CD4-positive, alpha-beta T cell (primary cell): ENCODE results near the gene RBM26. TPM values are rescaled to one million over a fixed set of nuclear protein-coding genes. Genes with fewer than 3 reads are reported as not detected.

Source experiments
- ATAC-seq: fragments of 200-7000 bp; cut with Tn5 transposase; one replicate; pipeline ENCODE4 v1.10.0; 2022; ENCODE audit warnings: mild to moderate bottlenecking; ENCODE audit not compliant: poor library complexity
- CTCF ChIA-PET: fragments of 350-600 bp; sonication (Branson Sonifier 250); formaldehyde crosslinking; loops from one replicate; lab custom pipeline; 2021; ENCODE audit warnings: antibody characterized with exemption, inconsistent platforms; lab: Charles Lee
- POLR2A ChIA-PET: fragments of 350-600 bp; sonication (Branson Sonifier 250); formaldehyde crosslinking; loops from one replicate; lab custom pipeline; 2021; ENCODE audit warnings: antibody characterized with exemption, inconsistent platforms; lab: Charles Lee
- DNase-seq, 14 experiments: peaks; one replicate each; pipeline ENCODE4 v3.0.0-alpha.2; 2013 to 2020; ENCODE audit warnings: mixed read lengths in 2 of 14
- H3K27ac ChIP-seq, 2 donors: one replicate each; pipeline versions ENCODE4 v1.5.1 to v1.7.0; 2013; ENCODE audit warnings: low read length in 2 of 2, low read depth in 1 of 2, mild to moderate bottlenecking in 1 of 2
- H3K27me3 ChIP-seq, 2 experiments: 1 replicate in 1 of 2; 2 replicates in 1 of 2; pipeline versions ENCODE4 v1.6.1 to v1.7.0; 2013; ENCODE audit warnings: low read length in 2 of 2, control low read depth in 1 of 2, mild to moderate bottlenecking in 1 of 2, moderate library complexity in 1 of 2; ENCODE audit not compliant: insufficient read depth in 2 of 2, control insufficient read depth in 1 of 2
- H3K36me3 ChIP-seq: one replicate; pipeline ENCODE4 v1.6.1; 2013; ENCODE audit warnings: low read length, control low read depth; ENCODE audit not compliant: insufficient read depth
- H3K4me1 ChIP-seq: one replicate; pipeline ENCODE4 v1.6.1; 2013; ENCODE audit warnings: low read length, control low read depth; ENCODE audit not compliant: insufficient read depth
- H3K4me3 ChIP-seq: one replicate; pipeline ENCODE4 v1.5.1; 2013; ENCODE audit warnings: mild to moderate bottlenecking, low read length, moderate library complexity
- H3K9me3 ChIP-seq, 2 experiments: 1 replicate in 1 of 2; 2 replicates in 1 of 2; pipeline versions ENCODE4 v1.6.1 to v1.7.0; 2013; ENCODE audit warnings: low read length in 2 of 2, mild to moderate bottlenecking in 2 of 2, control low read depth in 1 of 2, moderate library complexity in 1 of 2; ENCODE audit not compliant: control insufficient read depth in 1 of 2, insufficient read depth in 1 of 2
- H3K27ac Mint-ChIP-seq: one replicate; pipeline ENCODE4 v1.8.0; 2020; ENCODE audit warnings: mixed read lengths
- H3K27me3 Mint-ChIP-seq: one replicate; pipeline ENCODE4 v1.8.0; 2021; ENCODE audit warnings: mixed read lengths
- H3K36me3 Mint-ChIP-seq: one replicate; pipeline ENCODE4 v1.8.0; 2021; ENCODE audit warnings: low read depth, mixed read lengths
- H3K4me1 Mint-ChIP-seq: one replicate; pipeline ENCODE4 v1.8.0; 2021; ENCODE audit warnings: low read depth, mixed read lengths
- H3K4me3 Mint-ChIP-seq: one replicate; pipeline ENCODE4 v1.8.0; 2020; ENCODE audit warnings: mild to moderate bottlenecking, mixed read lengths
- H3K9me3 Mint-ChIP-seq: one replicate; pipeline ENCODE4 v1.8.0; 2020; ENCODE audit warnings: mixed read lengths
- CTCF ChIP-seq: fragments of 200-600 bp; IDR thresholded peaks from one replicate; pipeline ENCODE4 v1.8.0; 2022; ENCODE audit warnings: antibody characterized with exemption, mild to moderate bottlenecking
- intact Hi-C, 2 experiments: fragments of 100-400 bp; cut with DNase I in 1 of 2; cut with micrococcal nuclease in 1 of 2; formaldehyde crosslinking; loops; one replicate each; pipeline versions ENCODE4 v1.15.1 to v1.9.0; 2023 to 2025; cut with DNase I, micrococcal nuclease
- total RNA-seq, 174 experiments: library from RNA in 2 of 174; stranded (reverse) in 2 of 174; gene quantifications; one replicate each; pipeline ENCODE4 v1.2.3 and lab custom pipeline; 2021 to 2026

Gene RBM26
- total RNA-seq, 2 experiments from 2014 or later = 67.3 to 68.0 TPM

GRCh38 chr13:79382545-79383275 is 23.3 kb downstream of the RBM26 start:
- H3K4me3 ChIP-seq = no peak overlapping the region
- intact Hi-C loops = no loop called here
- ATAC-seq (peak; percentile 43), DNase-seq (peak in 1 of 14 experiments; percentile 41)
- Mint-ChIP-seq H3K9me3 (no peaks in the 10 kb centered on the region), H3K27me3 (no peaks in the 10 kb centered on the region), H3K4me3 (peak overlapping the region; percentile 71), H3K36me3 (peaks cover 32% of the 10 kb centered on the region), H3K4me1 (peaks cover 70% of the 10 kb centered on the region), H3K27ac (peak overlapping the region; percentile 46)
- no peak overlapping the region for H3K27ac ChIP-seq
- no peaks in the 10 kb centered on the region for H3K9me3 ChIP-seq
- peaks cover 8% of the 10 kb centered on the region for H3K36me3 ChIP-seq
- TF ChIP-seq CTCF = no peak
- ChIA-PET CTCF (interaction anchor here (3.1 kb wide), 1 partner anchor 9 kb away, joined by 14 read pairs; no protein-coding TSS in a partner anchor), POLR2A (interaction anchor here (0.6 to 2.8 kb wide), 4 partner anchors 9 to 58 kb away, joined by 3 to 7 read pairs (median 4); partner anchors contain the start of gene RBM26)
- peaks cover 7% of the 10 kb centered on the region for H3K4me1 ChIP-seq
- H3K27me3 ChIP-seq = no peaks in the 10 kb centered on the region

GRCh38 chr13:79380997-79381396 is 25.1 kb downstream of the RBM26 start:
- Histone ChIP-seq H3K9me3 (no peaks in the 10 kb centered on the region), H3K27ac (no peak overlapping the region), H3K4me1 (peaks cover 7% of the 10 kb centered on the region), H3K4me3 (no peak overlapping the region), H3K27me3 (no peaks in the 10 kb centered on the region), H3K36me3 (peaks cover 25% of the 10 kb centered on the region)
- Mint-ChIP-seq H3K4me3 (no peak overlapping the region), H3K9me3 (no peaks in the 10 kb centered on the region), H3K36me3 (peaks cover 50% of the 10 kb centered on the region), H3K27ac (no peak overlapping the region), H3K4me1 (peaks cover 55% of the 10 kb centered on the region), H3K27me3 (no peaks in the 10 kb centered on the region)
- ChIA-PET POLR2A (interaction anchor here (2.8 kb wide), 1 partner anchor 11 kb away, joined by 7 read pairs; no protein-coding TSS in a partner anchor), CTCF (interaction anchor here (1.1 to 3.1 kb wide), 3 partner anchors 10 to 36 kb away, joined by 3 to 14 read pairs (median 3); no protein-coding TSS in a partner anchor)
- ATAC-seq (no peak), DNase-seq (no peak)
- no peak for TF ChIP-seq CTCF
- intact Hi-C loops = no loop called here

- Histone ChIP-seq H3K27me3 (no peaks in the 10 kb centered on the region), H3K27ac (no peak overlapping the region), H3K36me3 (peaks cover 40% of the 10 kb centered on the region), H3K4me1 (peaks cover 2% of the 10 kb centered on the region), H3K9me3 (no peaks in the 10 kb centered on the region), H3K4me3 (no peak overlapping the region)
- Mint-ChIP-seq H3K9me3 (no peaks in the 10 kb centered on the region), H3K4me3 (no peak overlapping the region), H3K27ac (peak overlapping the region; percentile 9), H3K36me3 (peaks cover 64% of the 10 kb centered on the region), H3K4me1 (peaks cover 45% of the 10 kb centered on the region), H3K27me3 (no peaks in the 10 kb centered on the region)
- ATAC-seq = no peak
- ChIA-PET POLR2A (no interaction called here), CTCF (interaction anchor here (0.7 to 1.1 kb wide), 2 partner anchors 12 to 28 kb away, joined by 3 to 4 read pairs; no protein-coding TSS in a partner anchor)
- no peak for TF ChIP-seq CTCF
- intact Hi-C loops = loop anchor here in 1 of 2 experiments (2.0 to 5.0 kb wide), 2 partner anchors 14 to 42 kb away; no protein-coding TSS in a partner anchor
- DNase-seq = no peak
Observed at GRCh38 chr13:79379274-79379673, 26.8 kb downstream of the RBM26 start.
